ENCODE data around the gene ZNF117.

- TF ChIP-seq CTCF (IDR thresholded peaks at IDR 0.05) (no peak), POLR2A (IDR thresholded peaks at IDR 0.05) (no peak)
Measured at GRCh38 chr7:64992971-64993370, 2.1 kb upstream of the ZNF117 start.

Data from heart left ventricle (tissue), 13 donors.